Ishikawa (cell line): ENCODE results near the gene DNAJB7.
A peak's percentile ranks its signal among the peaks of the same experiment; 100 is the strongest.

Source experiments
- CEBPB ChIP-seq: IDR thresholded peaks from 2 replicates; pipeline ENCODE4 v1.6.1; 2012
- CREB1 ChIP-seq: IDR thresholded peaks from 2 replicates; pipeline ENCODE4 v1.6.1; 2012; ENCODE audit warnings: low read depth
- EGR1 ChIP-seq: IDR thresholded peaks from 2 replicates; pipeline ENCODE4 v1.6.1; 2012
- EP300 ChIP-seq: IDR thresholded peaks from 2 replicates; pipeline ENCODE4 v1.6.1; 2012; ENCODE audit warnings: borderline replicate concordance
- FOXM1 ChIP-seq: IDR thresholded peaks from 2 replicates; pipeline ENCODE4 v1.6.1; 2012; ENCODE audit warnings: low read depth, borderline replicate concordance
- NFIC ChIP-seq: IDR thresholded peaks from 2 replicates; pipeline ENCODE4 v1.6.1; 2012
- RAD21 ChIP-seq: IDR thresholded peaks from 2 replicates; pipeline ENCODE4 v1.6.1; 2012; ENCODE audit warnings: low read depth
- TAF1 ChIP-seq: IDR thresholded peaks from 2 replicates; pipeline ENCODE4 v1.6.1; 2012; ENCODE audit warnings: low read depth, mild to moderate bottlenecking
- TCF12 ChIP-seq: IDR thresholded peaks from 2 replicates; pipeline ENCODE4 v1.6.1; 2012; ENCODE audit warnings: low read depth
- TEAD4 ChIP-seq: IDR thresholded peaks from 2 replicates; pipeline ENCODE4 v1.6.1; 2012
- YY1 ChIP-seq: IDR thresholded peaks from 2 replicates; pipeline ENCODE4 v1.6.1; 2012; ENCODE audit warnings: low read depth
- ZBTB7A ChIP-seq: IDR thresholded peaks from 2 replicates; pipeline ENCODE4 v1.6.1; 2012; ENCODE audit warnings: low read depth
- TF ChIP-seq, protein P1 (sequence below): IDR thresholded peaks from 2 replicates; pipeline ENCODE4 v1.6.1; 2012
- TF ChIP-seq, protein P2 (sequence below): IDR thresholded peaks from 2 replicates; pipeline ENCODE4 v1.6.1; 2012
- TF ChIP-seq, protein P3 (sequence below): IDR thresholded peaks from 2 replicates; pipeline ENCODE4 v1.6.1; 2012; ENCODE audit warnings: low read depth, mild to moderate bottlenecking

The DNAJB7 gene

DNA sequence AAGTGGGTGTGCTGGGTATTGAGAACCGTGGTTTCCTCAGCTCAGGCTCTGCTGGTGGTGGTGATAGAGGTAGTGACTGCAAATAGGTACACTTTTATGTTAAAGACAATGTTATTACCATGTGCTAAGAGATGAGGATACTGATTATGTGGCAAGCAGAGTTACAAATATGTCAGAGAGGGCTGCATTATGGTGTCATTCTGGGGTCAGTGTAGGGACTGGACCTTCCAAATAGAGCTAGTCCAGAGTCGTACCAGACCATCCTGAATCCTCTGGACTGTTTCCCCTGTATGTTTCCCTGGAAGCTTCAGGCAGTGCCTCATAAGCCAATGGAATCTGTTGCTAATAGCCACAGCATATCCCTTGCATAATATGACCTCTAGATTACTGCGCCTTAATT, at the start of gene DNAJB7:
TSS of gene DNAJB7 (minus strand) at position 101 of the 400 bp plus-strand sequence. CDS start 119 bp downstream, outside the sequence.
- TF ChIP-seq YY1 = no peak
- TF ChIP-seq ZBTB7A = no peak
- no peak for TF ChIP-seq NFIC
- TF ChIP-seq FOXM1 = no peak
- no peak for TF ChIP-seq TAF1
- TF ChIP-seq CREB1 = no peak
- TF ChIP-seq RAD21 = no peak
- no peak for TF ChIP-seq EGR1
- TF ChIP-seq, protein P1, sequence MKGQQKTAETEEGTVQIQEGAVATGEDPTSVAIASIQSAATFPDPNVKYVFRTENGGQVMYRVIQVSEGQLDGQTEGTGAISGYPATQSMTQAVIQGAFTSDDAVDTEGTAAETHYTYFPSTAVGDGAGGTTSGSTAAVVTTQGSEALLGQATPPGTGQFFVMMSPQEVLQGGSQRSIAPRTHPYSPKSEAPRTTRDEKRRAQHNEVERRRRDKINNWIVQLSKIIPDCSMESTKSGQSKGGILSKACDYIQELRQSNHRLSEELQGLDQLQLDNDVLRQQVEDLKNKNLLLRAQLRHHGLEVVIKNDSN = no peak
- TF ChIP-seq CEBPB = no peak

DNA sequence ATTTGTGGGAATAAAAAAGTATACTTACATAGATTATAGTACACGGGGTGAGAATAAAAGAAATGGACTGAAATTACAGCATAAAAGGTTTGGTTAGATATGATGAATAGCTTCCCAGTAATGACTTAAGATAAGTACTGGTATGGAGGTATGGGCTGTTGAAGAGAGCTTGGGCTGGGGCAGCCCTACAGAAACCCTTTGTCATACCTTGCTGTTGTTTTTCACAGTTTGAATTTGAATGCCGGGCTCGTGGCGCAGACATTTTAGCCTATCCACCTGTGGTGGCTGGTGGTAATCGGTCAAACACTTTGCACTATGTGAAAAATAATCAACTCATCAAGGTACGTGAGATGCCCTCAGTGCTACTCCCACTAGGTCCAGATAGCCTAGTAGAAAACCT, 47.0 kb upstream of the DNAJB7 start:
- TF ChIP-seq FOXM1 (no peak), ZBTB7A (no peak), RAD21 (no peak), CREB1 (no peak), NFIC (no peak), YY1 (no peak), TEAD4 (no peak), TCF12 (no peak), EGR1 (no peak), CEBPB (no peak), TAF1 (no peak)
- TF ChIP-seq, protein P1 = no peak
- TF ChIP-seq, protein P2, sequence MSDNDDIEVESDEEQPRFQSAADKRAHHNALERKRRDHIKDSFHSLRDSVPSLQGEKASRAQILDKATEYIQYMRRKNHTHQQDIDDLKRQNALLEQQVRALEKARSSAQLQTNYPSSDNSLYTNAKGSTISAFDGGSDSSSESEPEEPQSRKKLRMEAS = no peak

- no peak for TF ChIP-seq TAF1
- TF ChIP-seq, protein P1 = no peak
- no peak for TF ChIP-seq EP300
- no peak for TF ChIP-seq TEAD4
- TF ChIP-seq NFIC = no peak
- no peak for TF ChIP-seq EGR1
- TF ChIP-seq, protein P2 = no peak
- no peak for TF ChIP-seq FOXM1
- TF ChIP-seq ZBTB7A = no peak
- no peak for TF ChIP-seq YY1
Measured at GRCh38 chr22:40904101-40904500, 42.2 kb upstream of the DNAJB7 start.

GRCh38 chr22:40898850-40899357, 37.0 kb upstream of the DNAJB7 start:
- TF ChIP-seq TEAD4 (no peak), NFIC (no peak), RAD21 (peak; percentile 51)
- TF ChIP-seq, protein P1 = no peak

- TF ChIP-seq CREB1 = no peak
- no peak for TF ChIP-seq YY1
- no peak for TF ChIP-seq RAD21
- TF ChIP-seq, protein P3, sequence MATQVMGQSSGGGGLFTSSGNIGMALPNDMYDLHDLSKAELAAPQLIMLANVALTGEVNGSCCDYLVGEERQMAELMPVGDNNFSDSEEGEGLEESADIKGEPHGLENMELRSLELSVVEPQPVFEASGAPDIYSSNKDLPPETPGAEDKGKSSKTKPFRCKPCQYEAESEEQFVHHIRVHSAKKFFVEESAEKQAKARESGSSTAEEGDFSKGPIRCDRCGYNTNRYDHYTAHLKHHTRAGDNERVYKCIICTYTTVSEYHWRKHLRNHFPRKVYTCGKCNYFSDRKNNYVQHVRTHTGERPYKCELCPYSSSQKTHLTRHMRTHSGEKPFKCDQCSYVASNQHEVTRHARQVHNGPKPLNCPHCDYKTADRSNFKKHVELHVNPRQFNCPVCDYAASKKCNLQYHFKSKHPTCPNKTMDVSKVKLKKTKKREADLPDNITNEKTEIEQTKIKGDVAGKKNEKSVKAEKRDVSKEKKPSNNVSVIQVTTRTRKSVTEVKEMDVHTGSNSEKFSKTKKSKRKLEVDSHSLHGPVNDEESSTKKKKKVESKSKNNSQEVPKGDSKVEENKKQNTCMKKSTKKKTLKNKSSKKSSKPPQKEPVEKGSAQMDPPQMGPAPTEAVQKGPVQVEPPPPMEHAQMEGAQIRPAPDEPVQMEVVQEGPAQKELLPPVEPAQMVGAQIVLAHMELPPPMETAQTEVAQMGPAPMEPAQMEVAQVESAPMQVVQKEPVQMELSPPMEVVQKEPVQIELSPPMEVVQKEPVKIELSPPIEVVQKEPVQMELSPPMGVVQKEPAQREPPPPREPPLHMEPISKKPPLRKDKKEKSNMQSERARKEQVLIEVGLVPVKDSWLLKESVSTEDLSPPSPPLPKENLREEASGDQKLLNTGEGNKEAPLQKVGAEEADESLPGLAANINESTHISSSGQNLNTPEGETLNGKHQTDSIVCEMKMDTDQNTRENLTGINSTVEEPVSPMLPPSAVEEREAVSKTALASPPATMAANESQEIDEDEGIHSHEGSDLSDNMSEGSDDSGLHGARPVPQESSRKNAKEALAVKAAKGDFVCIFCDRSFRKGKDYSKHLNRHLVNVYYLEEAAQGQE = no peak
- TF ChIP-seq CEBPB = no peak
- no peak for TF ChIP-seq ZBTB7A
Measured at GRCh38 chr22:40894417-40894816, 32.5 kb upstream of the DNAJB7 start.

- TF ChIP-seq CREB1 (no peak), YY1 (no peak), RAD21 (no peak), TEAD4 (no peak), TCF12 (no peak), EP300 (no peak), EGR1 (no peak), NFIC (no peak), FOXM1 (no peak), TAF1 (no peak), CEBPB (no peak)
- TF ChIP-seq, protein P1 = no peak
- TF ChIP-seq, protein P3 = no peak
- TF ChIP-seq, protein P2 = no peak
Measured at GRCh38 chr22:40890881-40891280, 29.0 kb upstream of the DNAJB7 start.
